HG03060 (cell line): Measurements from ENCODE around the gene NTRK2.

Source experiments
- ATAC-seq: cut with Tn5 transposase; IDR thresholded peaks from one replicate; pipeline ENCODE4 v1.9.1; 2021; ENCODE audit warnings: low read depth, moderate number of reproducible peaks; ENCODE audit not compliant: unreplicated experiment

Gene NTRK2

GRCh38 chr9:84812355-84812754, 142.8 kb downstream of the NTRK2 start:
- no peak for ATAC-seq

- ATAC-seq, result no peak
These were observed 143.3 kb downstream of the NTRK2 start for GRCh38 chr9:84812847-84813246.

- no peak for ATAC-seq
These were observed 146.0 kb downstream of the NTRK2 start for GRCh38 chr9:84815554-84815953.

- ATAC-seq, result no peak
These were observed 147.5 kb downstream of the NTRK2 start for GRCh38 chr9:84817038-84817437.

GRCh38 chr9:84818791-84819190, 149.3 kb downstream of the NTRK2 start:
- ATAC-seq, result no peak

- ATAC-seq, result no peak
These were observed 150.0 kb downstream of the NTRK2 start for GRCh38 chr9:84819491-84819991.

GRCh38 chr9:84821431-84821830, 151.9 kb downstream of the NTRK2 start:
- no peak for ATAC-seq

- ATAC-seq, result no peak
These were observed 153.2 kb downstream of the NTRK2 start for GRCh38 chr9:84822589-84823233.

GRCh38 chr9:84823421-84824271, 154.1 kb downstream of the NTRK2 start:
- no peak for ATAC-seq

GRCh38 chr9:84827216-84827765, 157.8 kb downstream of the NTRK2 start:
- no peak for ATAC-seq

GRCh38 chr9:84828046-84828445, 158.5 kb downstream of the NTRK2 start:
- ATAC-seq, result no peak

- no peak for ATAC-seq
These were observed 159.9 kb downstream of the NTRK2 start for GRCh38 chr9:84829471-84829870.

GRCh38 chr9:84829997-84830696, 160.6 kb downstream of the NTRK2 start:
- no peak for ATAC-seq

- no peak for ATAC-seq
These were observed 161.8 kb downstream of the NTRK2 start for GRCh38 chr9:84831377-84831776.

- ATAC-seq, result no peak
These were observed 162.9 kb downstream of the NTRK2 start for GRCh38 chr9:84832453-84832852.

GRCh38 chr9:84834426-84834825, 164.9 kb downstream of the NTRK2 start:
- no peak for ATAC-seq

GRCh38 chr9:84835745-84836144, 166.2 kb downstream of the NTRK2 start:
- ATAC-seq, result no peak

- ATAC-seq, result no peak
These were observed 169.3 kb downstream of the NTRK2 start for GRCh38 chr9:84838879-84839278.

- no peak for ATAC-seq
These were observed 170.0 kb downstream of the NTRK2 start for GRCh38 chr9:84839541-84839940.

GRCh38 chr9:84841931-84842330, 172.4 kb downstream of the NTRK2 start:
- no peak for ATAC-seq
